SH-SY5Y (cell line): Measurements from ENCODE around the gene USH1G.

Source experiments
- GATA2 ChIP-seq: IDR thresholded peaks from 2 replicates; pipeline ENCODE4 v1.6.1; 2011; ENCODE audit warnings: mild to moderate bottlenecking, low read depth, low read length
- GATA3 ChIP-seq: IDR thresholded peaks from 2 replicates; pipeline ENCODE4 v1.6.1; 2011; ENCODE audit warnings: low read depth, mild to moderate bottlenecking, low read length, moderate library complexity

USH1G gene

GRCh38 chr17:74923538-74924249 is 639 bp upstream of the USH1G start:
- TF ChIP-seq GATA2: no peak
- no peak for TF ChIP-seq GATA3

DNA sequence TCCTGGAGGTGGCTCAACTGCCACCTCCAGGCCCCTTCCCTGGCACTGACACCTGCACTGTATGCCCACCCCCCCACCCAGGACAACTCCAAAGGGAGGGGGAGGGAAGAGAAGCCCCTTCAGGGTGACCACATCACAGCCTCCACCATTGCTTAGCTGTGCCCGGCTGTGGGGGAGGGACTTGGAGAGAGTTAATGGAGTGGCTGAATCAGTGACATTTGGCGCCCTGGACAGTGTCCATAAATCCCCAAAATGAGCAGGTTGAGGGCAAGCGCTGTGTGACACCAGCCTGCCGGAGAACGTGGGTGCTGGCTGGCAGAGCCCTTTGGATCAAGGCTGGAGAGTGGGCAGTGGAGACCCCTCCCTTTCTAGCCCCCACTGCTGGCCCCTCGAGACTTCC is 883 bp downstream of the USH1G start:
- TF ChIP-seq GATA2 (no peak), GATA3 (no peak)

DNA sequence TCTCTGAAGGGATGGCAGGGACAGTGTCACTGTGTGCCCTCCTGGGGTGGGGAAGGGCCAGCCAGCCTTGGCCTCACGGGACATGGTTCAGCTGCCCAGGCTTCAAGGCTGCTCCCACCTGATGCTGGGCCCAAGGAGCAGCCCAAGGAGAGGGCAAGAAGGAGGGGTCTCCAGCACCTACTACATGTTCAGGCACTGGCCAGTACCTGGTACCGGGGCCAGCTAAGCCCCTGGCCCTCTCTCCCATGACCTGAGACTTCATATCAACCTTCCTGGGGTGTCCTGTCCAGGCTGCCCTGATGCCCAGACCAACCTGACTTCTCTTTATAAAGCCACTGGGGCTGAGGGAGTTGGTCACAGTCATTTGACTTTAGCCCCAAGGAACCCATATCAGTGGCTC is 1.3 kb downstream of the USH1G start:
- TF ChIP-seq GATA3: no peak
- TF ChIP-seq GATA2: no peak

- no peak for TF ChIP-seq GATA3
- TF ChIP-seq GATA2: no peak
Observed at GRCh38 chr17:74921026-74921681, 1.9 kb downstream of the USH1G start.

- TF ChIP-seq GATA3 (no peak), GATA2 (no peak)
Observed at GRCh38 chr17:74920642-74921025, 2.4 kb downstream of the USH1G start.

DNA sequence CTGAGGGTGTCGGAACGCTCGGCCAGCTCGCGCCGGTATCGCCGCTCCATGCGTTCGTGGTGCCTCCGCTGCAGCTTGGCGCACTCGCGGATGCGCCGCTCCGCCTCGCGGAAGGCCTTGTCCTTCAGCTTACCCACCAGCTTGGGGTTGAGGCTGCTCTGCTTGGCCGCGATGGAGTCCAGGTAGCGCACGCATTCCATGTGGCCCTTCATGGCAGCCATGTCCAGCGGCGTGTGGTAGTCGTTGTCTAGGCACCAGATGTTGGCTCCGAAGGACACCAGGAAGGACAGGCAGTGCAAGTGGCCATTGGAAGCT is 2.8 kb downstream of the USH1G start:
- TF ChIP-seq GATA3 (no peak), GATA2 (no peak)

- no peak for TF ChIP-seq GATA2
- no peak for TF ChIP-seq GATA3
Observed at GRCh38 chr17:74919440-74920305, 3.4 kb downstream of the USH1G start.

- TF ChIP-seq GATA2 (no peak), GATA3 (no peak)
Observed at GRCh38 chr17:74918906-74919305, 4.1 kb downstream of the USH1G start.

- TF ChIP-seq GATA2: no peak
- no peak for TF ChIP-seq GATA3
Observed at GRCh38 chr17:74917430-74917829, 5.6 kb downstream of the USH1G start.

DNA sequence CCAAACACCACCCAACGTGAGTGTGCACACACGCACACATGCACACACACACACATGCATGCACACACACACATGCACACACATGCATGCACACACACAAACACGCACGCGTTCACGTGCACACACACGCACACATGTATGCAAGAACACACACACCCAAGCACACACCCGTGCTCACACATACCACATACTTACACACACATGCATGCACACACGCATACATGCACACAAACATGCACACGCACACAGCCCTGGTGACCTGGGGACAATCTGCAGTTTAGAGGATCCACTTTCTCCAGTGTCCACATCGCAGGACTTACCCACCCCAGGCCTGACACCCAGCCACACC is 6.2 kb downstream of the USH1G start:
- TF ChIP-seq GATA3 (no peak), GATA2 (no peak)

DNA sequence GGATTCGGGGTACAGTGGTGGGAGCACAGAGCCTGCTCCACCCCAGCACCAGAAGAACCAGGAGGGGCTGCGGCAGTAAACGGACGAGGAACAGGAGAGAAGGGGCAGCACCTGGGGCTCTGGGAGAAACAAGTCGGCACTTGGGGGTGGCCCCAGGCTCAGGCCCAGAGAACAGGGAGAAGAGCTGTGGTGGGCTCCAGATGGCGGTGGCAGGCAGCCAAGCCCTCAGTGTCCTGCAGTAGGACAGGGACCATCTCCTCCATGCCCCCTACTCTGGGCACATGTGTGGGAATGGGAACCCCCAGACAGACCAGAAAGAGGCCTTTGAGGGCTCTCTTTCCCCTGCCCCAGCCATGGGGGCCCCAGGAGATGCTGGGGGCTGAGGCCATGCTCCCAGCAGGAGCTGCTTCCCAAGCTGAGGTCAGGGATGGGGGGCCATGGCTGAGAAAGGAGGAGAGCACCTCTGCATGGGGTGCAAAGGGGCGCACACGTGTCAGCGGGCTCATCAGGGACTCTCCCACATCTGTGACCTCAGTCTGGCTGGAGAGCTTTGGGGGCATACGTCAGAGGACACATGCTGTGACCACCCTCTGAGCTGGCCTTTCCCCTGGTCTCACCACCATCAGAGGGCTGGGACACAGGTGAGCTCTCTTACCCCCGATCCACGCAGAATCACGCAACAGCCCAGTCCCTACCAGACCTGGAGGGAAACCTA is 6.8 kb downstream of the USH1G start:
- TF ChIP-seq GATA3 (no peak), GATA2 (no peak)

- TF ChIP-seq GATA2: no peak
- TF ChIP-seq GATA3: no peak
Observed at GRCh38 chr17:74907012-74907411, 16.0 kb downstream of the USH1G start.

- no peak for TF ChIP-seq GATA3
- no peak for TF ChIP-seq GATA2
Observed at GRCh38 chr17:74904687-74905409, 18.2 kb downstream of the USH1G start.
